Pancreas (tissue), 10 donors: Measurements from ENCODE around the gene GLT6D1. TPM values are rescaled to one million over a fixed set of nuclear protein-coding genes. Genes with fewer than 3 reads are reported as not detected.
A peak's percentile ranks its signal among the peaks of the same experiment; 100 is the strongest.

Source experiments
- ATAC-seq, 4 donors: fragments of 200-7000 bp; cut with Tn5 transposase; one replicate each; pipeline versions ENCODE4 v1.8.0 to v1.9.1; 2020; ENCODE audit warnings: mild to moderate bottlenecking in 4 of 4, moderate library complexity in 4 of 4
- DNase-seq, 6 donors: peaks; one replicate each; pipeline ENCODE4 v3.0.0-alpha.2; 2020
- FAIRE-seq: peaks from 2 replicates; lab custom pipeline; 2012; peaks lifted over from hg19 to GRCh38; lab: Jason Lieb, UNC
- H3K27ac ChIP-seq, 4 donors: fragments of 200-600 bp; sonication (generic); 1 replicate in 3 of 4; 2 replicates in 1 of 4; pipeline versions ENCODE4 v1.5.0 to v1.8.0; 2020
- H3K27me3 ChIP-seq, 4 donors: fragments of 200-600 bp; one replicate each; pipeline ENCODE4 v1.8.0; 2021
- H3K36me3 ChIP-seq, 3 donors: fragments of 200-600 bp; sonication (generic) in 1 of 3; one replicate each; pipeline versions ENCODE4 v1.5.0 to v1.8.0; 2020 to 2021
- H3K4me1 ChIP-seq, 3 donors: fragments of 200-600 bp; one replicate each; pipeline ENCODE4 v1.8.0; 2021
- H3K4me3 ChIP-seq, 4 donors: fragments of 200-600 bp; sonication (generic) in 2 of 4; one replicate each; pipeline versions ENCODE4 v1.5.0 to v1.8.0; 2020 to 2021
- H3K9me3 ChIP-seq, 4 donors: fragments of 200-600 bp; one replicate each; pipeline ENCODE4 v1.8.0; 2021
- WGBS, 2 donors: extraction: QIAGEN DNeasy Blood & Tissue Kit; methylation state at CpG; one replicate each; pipeline ENCODE4 v1.1.7; 2013; 5-methylcytosine and 5-hydroxymethylcytosine counted together
- intact Hi-C, 3 donors: fragments of 100-400 bp; cut with DNase I; formaldehyde crosslinking; loops; one replicate each; pipeline versions ENCODE4 v1.11.1 to v1.14.2; 2022
- polyA plus RNA-seq, 2 donors: library from polyadenylated mRNA; stranded (reverse); fragments of 200-250 nt; gene quantifications; one replicate each; pipeline ENCODE4 v1.2.3, GENCODE V29; 2013
- total RNA-seq, 6 donors: library from RNA; stranded (reverse); fragmentation: NEBNext Ultra II Directional in 4 of 6; extraction: Animal tissue kit (Norgen Biotek cat#: 25700) in 4 of 6; gene quantifications; one replicate each; pipeline versions ENCODE4 v1.2.1 to v1.2.4, GENCODE V29; 2021 to 2023
- TF ChIP-seq, protein P1 (sequence below), 4 donors: fragments of 200-600 bp; sonication (generic) in 3 of 4; IDR thresholded peaks; one replicate each; pipeline versions ENCODE4 v1.5.0 to v1.8.0; 2021; ENCODE audit warnings: antibody characterized with exemption in 4 of 4
- donor health status: healthy with polysubstance abuse.
- donor health status: DM: no; HTN: no; CAD: no; lungs with moderate emphysema.
- donor health status: DM: no; HTN: no; CAD: no.
- donor health status: control.
- donor health status: control.
- donor health status: Bipolar disorder and iron deficiency.
- donor health status: DM: yes; HTN: yes; CAD: no.
- donor health status: DM: no; HTN: no; CAD: no.
- donor health status: DM: no; HTN: no; CAD: no.
- donor health status: DM: yes; HTN: yes; CAD: no.

Gene GLT6D1
- total and polyA plus RNA-seq, 8 donors: 0.07 TPM; not detected in 7

DNA sequence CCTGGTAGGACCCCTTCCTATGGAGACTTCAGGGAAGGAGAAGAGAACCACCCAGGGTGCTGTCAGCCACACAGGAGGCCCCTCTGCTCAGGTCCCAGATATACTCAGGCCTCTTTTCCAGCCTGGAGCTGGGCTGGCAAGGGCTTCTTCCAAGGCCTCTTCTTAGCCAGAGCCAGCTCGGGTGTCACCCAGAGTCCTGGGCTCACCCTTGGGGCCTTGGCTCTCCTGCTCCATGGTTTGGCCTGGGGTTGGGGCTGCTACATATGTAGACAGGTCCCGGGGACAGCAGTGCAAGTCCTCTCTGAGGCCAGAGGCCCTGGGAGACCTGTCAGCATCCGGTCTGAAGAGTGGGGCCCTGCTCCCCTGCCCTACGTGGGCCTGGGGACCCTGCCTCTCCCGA is 55.0 kb downstream of the GLT6D1 start:
- ATAC-seq: no peak

DNA sequence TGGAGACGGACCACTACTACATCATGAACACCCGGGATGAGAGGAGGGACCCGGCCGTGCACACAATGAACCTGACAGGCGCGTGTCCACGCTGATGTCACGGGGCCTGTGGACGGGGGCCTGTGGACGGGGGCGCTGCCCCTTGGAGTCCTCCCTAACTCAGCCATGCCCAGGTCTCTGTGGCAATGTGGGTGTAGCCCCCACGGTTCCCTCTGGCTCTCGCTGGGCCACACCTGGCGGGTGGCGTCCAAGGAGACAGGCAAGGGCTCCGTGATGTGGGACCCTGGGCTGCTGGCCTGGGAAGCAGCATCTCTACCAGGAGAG is 55.7 kb downstream of the GLT6D1 start:
- Histone ChIP-seq H3K9me3 (no peaks in the 10 kb centered on the region), H3K36me3 (no peaks in the 10 kb centered on the region), H3K4me3 (no peak overlapping the region), H3K27me3 (no peaks in the 10 kb centered on the region), H3K4me1 (no peaks in the 10 kb centered on the region), H3K27ac (no peak overlapping the region)
- DNase-seq (peak in 1 of 6 donors; percentile 52), FAIRE-seq (no peak), ATAC-seq (no peak)
- 66 to 83% methylated on average over 16 of the region's 16 CpGs for WGBS, 2 donors
- TF ChIP-seq, protein P1, sequence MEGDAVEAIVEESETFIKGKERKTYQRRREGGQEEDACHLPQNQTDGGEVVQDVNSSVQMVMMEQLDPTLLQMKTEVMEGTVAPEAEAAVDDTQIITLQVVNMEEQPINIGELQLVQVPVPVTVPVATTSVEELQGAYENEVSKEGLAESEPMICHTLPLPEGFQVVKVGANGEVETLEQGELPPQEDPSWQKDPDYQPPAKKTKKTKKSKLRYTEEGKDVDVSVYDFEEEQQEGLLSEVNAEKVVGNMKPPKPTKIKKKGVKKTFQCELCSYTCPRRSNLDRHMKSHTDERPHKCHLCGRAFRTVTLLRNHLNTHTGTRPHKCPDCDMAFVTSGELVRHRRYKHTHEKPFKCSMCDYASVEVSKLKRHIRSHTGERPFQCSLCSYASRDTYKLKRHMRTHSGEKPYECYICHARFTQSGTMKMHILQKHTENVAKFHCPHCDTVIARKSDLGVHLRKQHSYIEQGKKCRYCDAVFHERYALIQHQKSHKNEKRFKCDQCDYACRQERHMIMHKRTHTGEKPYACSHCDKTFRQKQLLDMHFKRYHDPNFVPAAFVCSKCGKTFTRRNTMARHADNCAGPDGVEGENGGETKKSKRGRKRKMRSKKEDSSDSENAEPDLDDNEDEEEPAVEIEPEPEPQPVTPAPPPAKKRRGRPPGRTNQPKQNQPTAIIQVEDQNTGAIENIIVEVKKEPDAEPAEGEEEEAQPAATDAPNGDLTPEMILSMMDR (IDR thresholded peaks at IDR 0.05): no peak
- intact Hi-C loops: no loop called here

More for the DNA sequence above, 55.0 kb downstream of the GLT6D1 start:
- Histone ChIP-seq H3K36me3 (no peaks in the 10 kb centered on the region), H3K9me3 (no peaks in the 10 kb centered on the region), H3K27ac (no peak overlapping the region), H3K27me3 (no peaks in the 10 kb centered on the region), H3K4me1 (no peaks in the 10 kb centered on the region), H3K4me3 (no peak overlapping the region)
- intact Hi-C loops: no loop called here
- FAIRE-seq: no peak
- TF ChIP-seq, protein P1 (IDR thresholded peaks at IDR 0.05): no peak
- WGBS, 2 donors: 44 to 64% methylated on average over 5 of the region's 5 CpGs
- DNase-seq: no peak

DNA sequence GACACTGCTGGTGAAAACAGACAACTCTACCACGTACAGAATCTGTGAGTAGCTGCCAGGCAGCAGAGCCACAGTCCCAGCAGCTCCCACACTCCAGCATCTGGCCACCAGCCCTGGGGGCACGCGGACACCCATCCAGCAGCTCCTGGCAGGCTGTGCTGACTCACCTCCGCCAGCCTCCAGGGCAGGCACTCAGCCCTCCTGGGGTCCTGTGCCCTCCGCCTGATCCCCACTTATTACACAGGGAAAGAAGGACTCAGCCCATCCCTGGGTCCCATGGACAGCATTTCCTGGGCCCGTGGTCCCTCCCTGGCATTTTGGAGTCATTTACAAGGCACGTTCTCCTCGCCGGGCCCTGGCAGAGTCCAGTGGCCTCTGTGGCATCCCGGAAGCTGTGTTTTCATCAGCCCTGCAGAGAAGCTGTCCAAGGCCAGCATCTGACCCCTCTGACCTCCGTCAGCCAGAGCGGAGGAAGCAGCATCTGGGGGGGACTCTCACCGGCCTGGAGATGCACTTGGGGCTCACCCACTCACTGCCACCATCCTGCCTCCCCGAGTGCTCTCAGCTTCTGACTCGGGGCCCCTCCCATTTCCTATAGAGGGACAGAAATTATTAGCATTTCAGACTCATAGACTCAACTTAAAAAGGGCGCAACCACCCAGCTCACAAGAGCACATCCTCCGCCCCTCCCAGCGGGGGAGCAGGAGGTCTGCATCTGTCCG is 56.2 kb downstream of the GLT6D1 start:
- WGBS, 2 donors: 51 to 65% methylated on average over 19 of the region's 19 CpGs
- intact Hi-C loops: no loop called here

DNA sequence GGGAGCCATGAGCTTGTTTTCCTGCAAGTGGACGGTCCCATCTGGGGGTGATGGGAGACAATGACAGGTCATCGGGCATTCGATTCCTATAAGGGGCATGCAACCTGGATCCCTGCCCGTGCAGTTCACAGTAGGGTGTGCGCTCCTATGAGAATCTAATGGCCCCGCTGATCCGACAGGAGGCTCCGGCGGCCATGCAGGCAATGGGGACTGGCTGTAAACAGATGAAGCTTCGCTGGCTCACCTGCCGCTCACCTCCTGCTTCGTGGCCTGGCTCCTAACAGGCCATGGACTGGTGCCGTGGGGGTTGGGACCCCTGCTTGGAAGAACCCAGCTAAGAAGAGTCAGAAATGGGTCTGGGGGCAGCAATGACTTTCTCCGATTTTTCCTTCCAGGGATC is 56.8 kb downstream of the GLT6D1 start:
- intact Hi-C loops: no loop called here
- Histone ChIP-seq H3K36me3 (no peaks in the 10 kb centered on the region), H3K27me3 (no peaks in the 10 kb centered on the region), H3K4me3 (no peak overlapping the region), H3K4me1 (no peaks in the 10 kb centered on the region), H3K9me3 (no peaks in the 10 kb centered on the region), H3K27ac (no peak overlapping the region)
- TF ChIP-seq, protein P1 (IDR thresholded peaks at IDR 0.05): no peak
- 62 to 76% methylated on average over 14 of the region's 14 CpGs for WGBS, 2 donors
- FAIRE-seq (no peak), ATAC-seq (no peak), DNase-seq (no peak)

More for the DNA sequence above, 56.2 kb downstream of the GLT6D1 start:
- Histone ChIP-seq H3K27me3 (no peaks in the 10 kb centered on the region), H3K9me3 (no peaks in the 10 kb centered on the region), H3K27ac (no peak overlapping the region), H3K4me3 (no peak overlapping the region), H3K36me3 (no peaks in the 10 kb centered on the region), H3K4me1 (no peaks in the 10 kb centered on the region)
- DNase-seq (no peak), ATAC-seq (no peak), FAIRE-seq (no peak)
- TF ChIP-seq, protein P1 (IDR thresholded peaks at IDR 0.05): no peak

DNA sequence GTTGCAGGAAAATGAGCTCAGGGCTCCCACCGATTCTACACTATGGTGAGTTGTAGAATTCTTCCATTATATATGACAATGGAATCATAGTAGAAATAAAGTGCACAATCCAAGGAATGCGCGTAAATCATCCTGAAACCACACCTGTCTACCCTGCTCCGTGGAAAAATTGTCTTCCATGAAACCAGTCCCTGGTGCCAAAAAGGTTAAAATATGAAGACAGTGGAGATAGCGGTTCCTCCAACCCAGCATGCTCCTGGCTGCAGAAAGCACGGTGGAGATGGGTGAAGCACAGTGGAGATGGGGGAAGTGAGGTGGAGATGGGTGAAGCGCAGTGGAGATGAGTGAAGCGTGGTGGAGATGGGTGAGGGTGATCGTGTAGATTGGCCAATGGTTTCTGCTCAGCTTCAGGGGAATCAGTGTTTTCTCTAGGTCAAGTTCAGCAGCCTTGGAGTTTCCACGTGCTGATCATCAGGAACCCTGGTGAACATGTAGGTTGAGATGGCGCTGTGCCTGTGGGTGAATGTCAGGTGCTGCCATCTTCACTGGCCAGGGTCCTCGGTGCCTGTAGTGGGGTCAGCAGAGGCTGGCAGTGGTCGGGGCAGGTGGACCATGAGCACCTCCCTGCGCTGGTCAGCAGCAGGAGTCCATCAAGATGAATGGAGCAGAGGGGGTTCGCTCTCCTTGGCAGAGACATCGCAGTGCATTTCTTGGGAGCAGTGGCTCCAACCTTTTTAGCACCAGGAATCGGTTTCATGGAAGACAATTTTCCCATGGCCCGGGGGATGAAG is 57.5 kb downstream of the GLT6D1 start:
- Histone ChIP-seq H3K9me3 (no peaks in the 10 kb centered on the region), H3K4me3 (no peak overlapping the region), H3K36me3 (no peaks in the 10 kb centered on the region), H3K4me1 (no peaks in the 10 kb centered on the region), H3K27me3 (no peaks in the 10 kb centered on the region), H3K27ac (no peak overlapping the region)
- DNase-seq (no peak), ATAC-seq (no peak), FAIRE-seq (no peak)
- intact Hi-C loops: no loop called here
- TF ChIP-seq, protein P1 (IDR thresholded peaks at IDR 0.05): no peak
- WGBS, 2 donors: 66 to 75% methylated on average over 18 of the region's 18 CpGs
